GM12875 (cell line): ENCODE data around the gene DISP3.

Experiments used
- H3K4me3 ChIP-seq: one replicate; pipeline ENCODE4 v1.5.1; 2011; ENCODE audit warnings: low read depth, low read length, control low read depth
- CTCF ChIP-seq: IDR thresholded peaks from 2 replicates; pipeline ENCODE4 v1.5.1; 2011; ENCODE audit warnings: low read depth, mild to moderate bottlenecking, control low read depth, inconsistent platforms, low read length, moderate library complexity, borderline replicate concordance; ENCODE audit not compliant: insufficient read depth

Gene DISP3

GRCh38 chr1:11448373-11449099 is 30.4 kb upstream of the DISP3 start:
- no peak for TF ChIP-seq CTCF
- H3K4me3 ChIP-seq: no peak overlapping the region

GRCh38 chr1:11449100-11449403 is 29.9 kb upstream of the DISP3 start:
- no peak overlapping the region for H3K4me3 ChIP-seq
- no peak for TF ChIP-seq CTCF

- TF ChIP-seq CTCF: no peak
- H3K4me3 ChIP-seq: no peak overlapping the region
These were observed 28.6 kb upstream of the DISP3 start for GRCh38 chr1:11450310-11450709.

- no peak overlapping the region for H3K4me3 ChIP-seq
- no peak for TF ChIP-seq CTCF
These were observed 25.0 kb upstream of the DISP3 start for GRCh38 chr1:11453742-11454491.

GRCh38 chr1:11455967-11456570 is 22.9 kb upstream of the DISP3 start:
- H3K4me3 ChIP-seq: no peak overlapping the region
- TF ChIP-seq CTCF: no peak

GRCh38 chr1:11456965-11457364 is 22.0 kb upstream of the DISP3 start:
- no peak overlapping the region for H3K4me3 ChIP-seq
- TF ChIP-seq CTCF: no peak
